ENCODE measurements around the gene DSG2.

- TF ChIP-seq POLR2AphosphoS5 (IDR thresholded peaks at IDR 0.05; ENCODE audit: low read depth, low read length) (no peak), POLR2A (IDR thresholded peaks at IDR 0.05; ENCODE audit: low read depth, low read length) (no peak)
Measured at GRCh38 chr18:31565782-31566512, 68.0 kb downstream of the DSG2 start.

Measured in GM12891 (cell line).